Spleen (tissue), 11 donors: Measurements from ENCODE around the gene CACNA1A. TPM values are rescaled to one million over a fixed set of nuclear protein-coding genes. Genes with fewer than 3 reads are reported as not detected.

Experiments used
- DNase-seq: peaks from one replicate; pipeline ENCODE4 v3.0.0-alpha.2; 2020
- H3K27ac ChIP-seq, 8 donors: fragments of 200-600 bp; sonication (generic) in 7 of 8; 1 replicate in 4 of 8; 2 replicates in 4 of 8; pipeline versions ENCODE4 v1.5.0 to v1.8.0; 2016 to 2021; ENCODE audit warnings: inconsistent platforms in 4 of 8, mild to moderate bottlenecking in 4 of 8, moderate library complexity in 1 of 8
- H3K27me3 ChIP-seq, 7 donors: fragments of 200-600 bp; sonication (generic) in 6 of 7; replicated peaks in 1 of 7; 1 replicate in 4 of 7; 2 replicates in 3 of 7; pipeline versions ENCODE4 v1.5.0 to v1.8.0; 2016 to 2021; ENCODE audit warnings: inconsistent platforms in 3 of 7, mild to moderate bottlenecking in 1 of 7
- H3K36me3 ChIP-seq, 6 donors: fragments of 200-600 bp; sonication (generic) in 5 of 6; 1 replicate in 4 of 6; 2 replicates in 2 of 6; pipeline versions ENCODE4 v1.5.0 to v1.8.0; 2016 to 2021; ENCODE audit warnings: inconsistent platforms in 2 of 6
- H3K4me1 ChIP-seq, 6 donors: fragments of 200-600 bp; sonication (generic) in 5 of 6; 1 replicate in 3 of 6; 2 replicates in 3 of 6; pipeline versions ENCODE4 v1.5.0 to v1.8.0; 2016 to 2021; ENCODE audit warnings: inconsistent platforms in 3 of 6
- H3K4me3 ChIP-seq, 8 donors: fragments of 200-600 bp; sonication (generic) in 7 of 8; 1 replicate in 4 of 8; 2 replicates in 4 of 8; pipeline versions ENCODE4 v1.5.0 to v1.8.0; 2016 to 2021; ENCODE audit warnings: inconsistent platforms in 4 of 8, mild to moderate bottlenecking in 4 of 8, moderate library complexity in 2 of 8
- H3K9me3 ChIP-seq, 8 donors: fragments of 200-600 bp; sonication (generic) in 7 of 8; 1 replicate in 4 of 8; 2 replicates in 4 of 8; pipeline versions ENCODE4 v1.5.0 to v1.8.0; 2016 to 2021; ENCODE audit warnings: inconsistent platforms in 4 of 8
- CTCF ChIP-seq, 11 experiments: fragments of 200-600 bp in 7 of 11; fragments of 450-650 bp in 4 of 11; sonication (generic) in 4 of 11; IDR thresholded peaks in 8 of 11; conservative IDR thresholded peaks in 3 of 11; 1 replicate in 7 of 11; 2 replicates in 4 of 11; pipeline versions ENCODE4 v1.4.0 to v1.8.0; 2016 to 2021; ENCODE audit warnings: antibody characterized with exemption in 11 of 11, inconsistent platforms in 4 of 11, mild to moderate bottlenecking in 1 of 11
- POLR2A ChIP-seq, 3 donors: fragments of 450-650 bp; IDR thresholded peaks; one replicate each; pipeline ENCODE4 v1.5.1; 2017; ENCODE audit warnings: antibody characterized with exemption in 3 of 3, mild to moderate bottlenecking in 1 of 3
- POLR2AphosphoS5 ChIP-seq, 3 donors: sonication (generic); formaldehyde crosslinking; IDR thresholded peaks; one replicate each; pipeline ENCODE4 v1.5.1; 2017; ENCODE audit warnings: antibody characterized with exemption in 3 of 3
- WGBS, 5 donors: extraction: QIAGEN DNeasy Blood & Tissue Kit in 3 of 5; methylation state at CpG; one replicate each; pipeline versions ENCODE4 v1.1.5 to v1.1.7; 2013 to 2018; 5-methylcytosine and 5-hydroxymethylcytosine counted together
- intact Hi-C: fragments of 100-400 bp; cut with DNase I; formaldehyde crosslinking; loops from one replicate; pipeline ENCODE4 v1.15.0; 2023; ENCODE audit warnings: low total_unique reads
- polyA plus RNA-seq, 3 donors: library from polyadenylated mRNA; stranded (reverse); fragments of 200-250 nt; gene quantifications; one replicate each; pipeline ENCODE4 v1.2.1, GENCODE V29; 2013
- total RNA-seq, 7 donors: library from RNA; depleted of rRNA in 3 of 7; stranded (reverse); fragments of >200 nt in 3 of 7; fragmentation: NEBNext Ultra II Directional in 4 of 7; extraction: Animal tissue kit (Norgen Biotek cat#: 25700) in 4 of 7; gene quantifications; one replicate each; pipeline versions ENCODE4 v1.1.0 to v1.2.1, GENCODE V29; 2016 to 2021
- donor health status: healthy with polysubstance abuse.
- donor health status: DM: no; HTN: no; CAD: no; lungs with moderate emphysema.
- donor health status: DM: no; HTN: no; CAD: no.
- donor health status: Bipolar disorder and iron deficiency.
- donor health status: healthy.
- donor health status: DM: no; HTN: no; CAD: no.
- donor health status: DM: yes; HTN: yes; CAD: no.

CACNA1A gene
- total and polyA plus RNA-seq, 10 donors = 0.39 to 1.9 (median 0.75) TPM

GRCh38 chr19:13526552-13526951 is 20.3 kb upstream of the CACNA1A start:
- TF ChIP-seq POLR2A (IDR thresholded peaks at IDR 0.05) = no peak
- peak in 1 of 11 experiments; percentile 22 for TF ChIP-seq CTCF (IDR thresholded peaks at IDR 0.05 in 8 of 11, conservative IDR thresholded peaks at IDR 0.05 in 3 of 11)
- no peak for TF ChIP-seq POLR2AphosphoS5 (IDR thresholded peaks at IDR 0.05)
- Histone ChIP-seq H3K27me3 (peaks cover 0 to 76% (median 5%) of the 10 kb centered on the region in 7 donors), H3K4me3 (no peak overlapping the region), H3K9me3 (peaks cover 0 to 16% (median 5%) of the 10 kb centered on the region in 8 donors), H3K36me3 (no peaks in the 10 kb centered on the region), H3K4me1 (no peaks in the 10 kb centered on the region), H3K27ac (no peak overlapping the region)
- intact Hi-C loops = no loop called here
- no peak for DNase-seq
- WGBS, 5 donors = 8 to 25% (median 15%) methylated on average over 2 of the region's 2 CpGs

GRCh38 chr19:13521066-13521465 is 14.8 kb upstream of the CACNA1A start:
- H3K36me3 ChIP-seq = no peaks in the 10 kb centered on the region
- peaks cover 3 to 37% (median 25%) of the 10 kb centered on the region in 8 donors for H3K9me3 ChIP-seq
- intact Hi-C loops = no loop called here
- no peak for DNase-seq
- H3K4me1 ChIP-seq = no peaks in the 10 kb centered on the region
- H3K27me3 ChIP-seq = peaks cover 0 to 43% (median 0%) of the 10 kb centered on the region in 7 donors
- no peak overlapping the region for H3K4me3 ChIP-seq
- no peak overlapping the region for H3K27ac ChIP-seq
- TF ChIP-seq CTCF (IDR thresholded peaks at IDR 0.05 in 8 of 11, conservative IDR thresholded peaks at IDR 0.05 in 3 of 11) (no peak), POLR2A (IDR thresholded peaks at IDR 0.05) (no peak), POLR2AphosphoS5 (IDR thresholded peaks at IDR 0.05) (no peak)

- Histone ChIP-seq H3K36me3 (no peaks in the 10 kb centered on the region), H3K4me1 (peaks cover 0 to 2% (median 0%) of the 10 kb centered on the region in 6 donors), H3K27ac (no peak overlapping the region), H3K9me3 (peaks cover 0 to 6% (median 0%) of the 10 kb centered on the region in 8 donors), H3K27me3 (peaks cover 0 to 68% (median 21%) of the 10 kb centered on the region in 7 donors), H3K4me3 (no peak overlapping the region)
- DNase-seq = no peak
- intact Hi-C loops = no loop called here
- TF ChIP-seq POLR2A (IDR thresholded peaks at IDR 0.05) = no peak
- no peak for TF ChIP-seq CTCF (IDR thresholded peaks at IDR 0.05 in 8 of 11, conservative IDR thresholded peaks at IDR 0.05 in 3 of 11)
- TF ChIP-seq POLR2AphosphoS5 (IDR thresholded peaks at IDR 0.05) = no peak
- 26 to 76% (median 60%) methylated on average over 2 of the region's 2 CpGs for WGBS, 5 donors
These were observed 5.7 kb upstream of the CACNA1A start for GRCh38 chr19:13511947-13512346.

- H3K27ac ChIP-seq = no peak overlapping the region
- H3K4me1 ChIP-seq = peaks cover 0 to 17% (median 8%) of the 10 kb centered on the region in 6 donors
- 4 to 8% (median 5%) methylated on average over 22 of the region's 22 CpGs for WGBS, 5 donors
- H3K4me3 ChIP-seq = no peak overlapping the region
- H3K36me3 ChIP-seq = no peaks in the 10 kb centered on the region
- no peak for TF ChIP-seq POLR2AphosphoS5 (IDR thresholded peaks at IDR 0.05)
- TF ChIP-seq POLR2A (IDR thresholded peaks at IDR 0.05) = no peak
- no peak for TF ChIP-seq CTCF (IDR thresholded peaks at IDR 0.05 in 8 of 11, conservative IDR thresholded peaks at IDR 0.05 in 3 of 11)
- peaks cover 0 to 97% (median 50%) of the 10 kb centered on the region in 7 donors for H3K27me3 ChIP-seq
- H3K9me3 ChIP-seq = peaks cover 0 to 6% (median 0%) of the 10 kb centered on the region in 8 donors
- intact Hi-C loops = no loop called here
- DNase-seq = no peak
These were observed 853 bp upstream of the CACNA1A start for GRCh38 chr19:13507053-13507611.
